Measurements from ENCODE around the gene DNAL4.

DNAL4 gene

GRCh38 chr22:38751066-38751421 is 42.9 kb downstream of the DNAL4 start:
- in situ Hi-C loops (cut with HindIII; ENCODE audit: low pct_ligation_motif_present, low pct_unique_long_range_greater_than_20kb, low sequenced_read_pairs), result no loop called here
- DNase-seq, result no peak

- in situ Hi-C loops (cut with HindIII; ENCODE audit: low pct_ligation_motif_present, low pct_unique_long_range_greater_than_20kb, low sequenced_read_pairs), result no loop called here
Measured at GRCh38 chr22:38750638-38751037, 43.3 kb downstream of the DNAL4 start.

GRCh38 chr22:38750104-38750503 is 43.8 kb downstream of the DNAL4 start:
- in situ Hi-C loops (cut with HindIII; ENCODE audit: low pct_ligation_motif_present, low pct_unique_long_range_greater_than_20kb, low sequenced_read_pairs), result no loop called here

More at GRCh38 chr22:38750638-38751037, 43.3 kb downstream of the DNAL4 start:
- DNase-seq, result no peak

GRCh38 chr22:38748487-38749136 is 45.3 kb downstream of the DNAL4 start:
- in situ Hi-C loops (cut with HindIII; ENCODE audit: low pct_ligation_motif_present, low pct_unique_long_range_greater_than_20kb, low sequenced_read_pairs), result no loop called here
- DNase-seq, result no peak

More at GRCh38 chr22:38750104-38750503, 43.8 kb downstream of the DNAL4 start:
- no peak for DNase-seq

- in situ Hi-C loops (cut with HindIII; ENCODE audit: low pct_ligation_motif_present, low pct_unique_long_range_greater_than_20kb, low sequenced_read_pairs), result no loop called here
- DNase-seq, result no peak
Measured at GRCh38 chr22:38745676-38746460, 48.1 kb downstream of the DNAL4 start.

- in situ Hi-C loops (cut with HindIII; ENCODE audit: low pct_ligation_motif_present, low pct_unique_long_range_greater_than_20kb, low sequenced_read_pairs), result no loop called here
- no peak for DNase-seq
Measured at GRCh38 chr22:38744981-38745380, 49.0 kb downstream of the DNAL4 start.

GRCh38 chr22:38742176-38742942 is 51.6 kb downstream of the DNAL4 start:
- no peak for DNase-seq
- in situ Hi-C loops (cut with HindIII; ENCODE audit: low pct_ligation_motif_present, low pct_unique_long_range_greater_than_20kb, low sequenced_read_pairs), result no loop called here

GRCh38 chr22:38741576-38741975 is 52.4 kb downstream of the DNAL4 start:
- no peak for DNase-seq
- in situ Hi-C loops (cut with HindIII; ENCODE audit: low pct_ligation_motif_present, low pct_unique_long_range_greater_than_20kb, low sequenced_read_pairs), result no loop called here

- DNase-seq, result no peak
- in situ Hi-C loops (cut with HindIII; ENCODE audit: low pct_ligation_motif_present, low pct_unique_long_range_greater_than_20kb, low sequenced_read_pairs), result no loop called here
Measured at GRCh38 chr22:38741166-38741565, 52.8 kb downstream of the DNAL4 start.

GRCh38 chr22:38740754-38741153 is 53.2 kb downstream of the DNAL4 start:
- DNase-seq, result no peak
- in situ Hi-C loops (cut with HindIII; ENCODE audit: low pct_ligation_motif_present, low pct_unique_long_range_greater_than_20kb, low sequenced_read_pairs), result no loop called here

- in situ Hi-C loops (cut with HindIII; ENCODE audit: low pct_ligation_motif_present, low pct_unique_long_range_greater_than_20kb, low sequenced_read_pairs), result no loop called here
- no peak for DNase-seq
Measured at GRCh38 chr22:38740116-38740723, 53.7 kb downstream of the DNAL4 start.

GRCh38 chr22:38739300-38740055 is 54.5 kb downstream of the DNAL4 start:
- in situ Hi-C loops (cut with HindIII; ENCODE audit: low pct_ligation_motif_present, low pct_unique_long_range_greater_than_20kb, low sequenced_read_pairs), result no loop called here
- no peak for DNase-seq

GRCh38 chr22:38738475-38739070 is 55.4 kb downstream of the DNAL4 start:
- in situ Hi-C loops (cut with HindIII; ENCODE audit: low pct_ligation_motif_present, low pct_unique_long_range_greater_than_20kb, low sequenced_read_pairs), result no loop called here
- DNase-seq, result no peak

GRCh38 chr22:38737302-38738060 is 56.5 kb downstream of the DNAL4 start:
- in situ Hi-C loops (cut with HindIII; ENCODE audit: low pct_ligation_motif_present, low pct_unique_long_range_greater_than_20kb, low sequenced_read_pairs), result no loop called here
- DNase-seq, result no peak

- in situ Hi-C loops (cut with HindIII; ENCODE audit: low pct_ligation_motif_present, low pct_unique_long_range_greater_than_20kb, low sequenced_read_pairs), result no loop called here
Measured at GRCh38 chr22:38736257-38736570, 57.7 kb downstream of the DNAL4 start.

GRCh38 chr22:38735465-38736256 is 58.3 kb downstream of the DNAL4 start:
- DNase-seq, result no peak
- in situ Hi-C loops (cut with HindIII; ENCODE audit: low pct_ligation_motif_present, low pct_unique_long_range_greater_than_20kb, low sequenced_read_pairs), result no loop called here

More at GRCh38 chr22:38736257-38736570, 57.7 kb downstream of the DNAL4 start:
- no peak for DNase-seq

GRCh38 chr22:38735126-38735464 is 58.8 kb downstream of the DNAL4 start:
- no peak for DNase-seq

More at GRCh38 chr22:38735126-38735464, 58.8 kb downstream of the DNAL4 start:
- in situ Hi-C loops (cut with HindIII; ENCODE audit: low pct_ligation_motif_present, low pct_unique_long_range_greater_than_20kb, low sequenced_read_pairs), result no loop called here
